ENCODE data around the gene MMP11. TPM values are rescaled to one million over a fixed set of nuclear protein-coding genes. Genes with fewer than 3 reads are reported as not detected.
A peak's percentile ranks its signal among the peaks of the same experiment; 100 is the strongest.

Gene MMP11
- total RNA-seq, 1 donor from 2014 or later = 28.8 TPM

GRCh38 chr22:23750714-23751440 lies 21.8 kb upstream of the MMP11 start, which contains the start of gene ZNF70:
Gene ZNF70, minus strand, starts transcription at chr22:23751112. Its CDS starts 5,972 bp downstream, at chr22:23745140.
- no peaks in the 10 kb centered on the region for H3K36me3 Mint-ChIP-seq (ENCODE audit: unreplicated experiment)
- no peak for TF ChIP-seq CTCF (IDR thresholded peaks at IDR 0.05; ENCODE audit: partially characterized antibody, unreplicated experiment)
- peak within 1 kb of the TSS; percentile 76 for H3K27ac Mint-ChIP-seq (ENCODE audit: unreplicated experiment)
- peaks cover 9% of the 10 kb centered on the region for H3K9me3 Mint-ChIP-seq (ENCODE audit: unreplicated experiment)
- peak; percentile 87 for DNase-seq
- H3K4me3 Mint-ChIP-seq (ENCODE audit: unreplicated experiment) = peak within 1 kb of the TSS; percentile 87
- H3K27me3 Mint-ChIP-seq (ENCODE audit: unreplicated experiment) = peaks cover 10% of the 10 kb centered on the region
- peaks cover 2% of the 10 kb centered on the region for H3K4me1 Mint-ChIP-seq (ENCODE audit: low read depth, unreplicated experiment)

DNA sequence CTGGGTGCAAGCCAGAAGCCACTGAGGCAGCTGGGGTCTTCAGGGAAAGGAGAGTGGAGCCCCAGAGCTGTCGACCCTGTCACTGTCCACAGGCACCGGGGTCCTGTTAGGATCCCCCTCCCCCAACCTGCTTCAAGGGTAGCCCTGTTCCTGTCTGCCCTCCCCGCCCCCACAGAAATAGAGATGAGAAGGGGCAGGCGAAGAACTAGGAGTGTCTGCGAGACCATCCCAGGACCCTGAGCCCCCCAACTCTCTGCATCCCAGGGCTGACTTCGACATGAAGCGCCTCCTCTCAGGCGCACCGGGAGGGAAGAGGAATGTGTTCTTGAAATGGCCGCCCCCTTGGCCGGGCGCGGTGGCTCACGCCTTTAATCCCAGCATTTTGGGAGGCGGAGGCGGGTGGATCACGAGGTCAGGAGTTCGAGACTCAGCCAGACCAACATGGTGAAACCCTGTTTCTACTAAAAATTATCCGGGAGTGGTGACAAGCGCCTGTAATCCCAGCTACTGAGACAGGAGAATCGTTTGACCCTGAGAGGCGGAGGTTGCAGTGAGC lies 21.1 kb upstream of the MMP11 start:
- H3K9me3 Mint-ChIP-seq (ENCODE audit: unreplicated experiment) = peaks cover 9% of the 10 kb centered on the region
- TF ChIP-seq CTCF (IDR thresholded peaks at IDR 0.05; ENCODE audit: partially characterized antibody, unreplicated experiment) = no peak
- no peaks in the 10 kb centered on the region for H3K36me3 Mint-ChIP-seq (ENCODE audit: unreplicated experiment)
- no peak for DNase-seq
- H3K4me1 Mint-ChIP-seq (ENCODE audit: low read depth, unreplicated experiment) = peaks cover 2% of the 10 kb centered on the region
- H3K27me3 Mint-ChIP-seq (ENCODE audit: unreplicated experiment) = peaks cover 11% of the 10 kb centered on the region
- peak overlapping the region; percentile 83 for H3K4me3 Mint-ChIP-seq (ENCODE audit: unreplicated experiment)
- H3K27ac Mint-ChIP-seq (ENCODE audit: unreplicated experiment) = peak overlapping the region; percentile 76

GRCh38 chr22:23752090-23752691 lies 20.5 kb upstream of the MMP11 start:
- peaks cover 9% of the 10 kb centered on the region for H3K9me3 Mint-ChIP-seq (ENCODE audit: unreplicated experiment)
- H3K27ac Mint-ChIP-seq (ENCODE audit: unreplicated experiment) = no peak overlapping the region
- no peaks in the 10 kb centered on the region for H3K36me3 Mint-ChIP-seq (ENCODE audit: unreplicated experiment)
- TF ChIP-seq CTCF (IDR thresholded peaks at IDR 0.05; ENCODE audit: partially characterized antibody, unreplicated experiment) = no peak
- no peak for DNase-seq
- peak overlapping the region; percentile 68 for H3K4me3 Mint-ChIP-seq (ENCODE audit: unreplicated experiment)
- H3K27me3 Mint-ChIP-seq (ENCODE audit: unreplicated experiment) = peaks cover 13% of the 10 kb centered on the region
- H3K4me1 Mint-ChIP-seq (ENCODE audit: low read depth, unreplicated experiment) = peaks cover 2% of the 10 kb centered on the region

DNA sequence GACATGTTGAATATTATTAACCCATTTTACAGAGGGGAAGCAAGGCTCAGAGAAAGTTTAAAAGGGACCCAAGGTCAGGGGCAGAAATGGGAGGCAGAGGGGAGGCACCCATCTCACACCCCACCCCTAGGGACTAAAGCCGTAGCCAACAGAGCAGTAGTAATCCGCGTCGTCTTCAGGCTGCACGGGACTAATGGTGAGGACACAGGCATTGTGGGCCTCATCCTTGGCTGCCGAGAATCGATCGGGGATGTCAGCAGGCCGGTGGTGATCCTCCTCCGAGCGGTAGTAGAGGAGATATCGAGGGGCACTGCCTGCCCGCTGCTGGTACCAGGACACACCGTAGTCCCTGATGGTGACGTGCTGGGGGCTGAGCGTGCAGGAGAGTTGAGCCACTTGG lies 19.9 kb upstream of the MMP11 start:
- Mint-ChIP-seq H3K27ac (ENCODE audit: unreplicated experiment) (no peak overlapping the region), H3K27me3 (ENCODE audit: unreplicated experiment) (peaks cover 13% of the 10 kb centered on the region), H3K4me3 (ENCODE audit: unreplicated experiment) (no peak overlapping the region), H3K9me3 (ENCODE audit: unreplicated experiment) (peaks cover 9% of the 10 kb centered on the region), H3K36me3 (ENCODE audit: unreplicated experiment) (no peaks in the 10 kb centered on the region), H3K4me1 (ENCODE audit: low read depth, unreplicated experiment) (peaks cover 2% of the 10 kb centered on the region)
- DNase-seq = no peak
- TF ChIP-seq CTCF (IDR thresholded peaks at IDR 0.05; ENCODE audit: partially characterized antibody, unreplicated experiment) = no peak

GRCh38 chr22:23753385-23753784 lies 19.3 kb upstream of the MMP11 start:
- peaks cover 9% of the 10 kb centered on the region for H3K9me3 Mint-ChIP-seq (ENCODE audit: unreplicated experiment)
- peaks cover 13% of the 10 kb centered on the region for H3K27me3 Mint-ChIP-seq (ENCODE audit: unreplicated experiment)
- peaks cover 2% of the 10 kb centered on the region for H3K4me1 Mint-ChIP-seq (ENCODE audit: low read depth, unreplicated experiment)
- H3K36me3 Mint-ChIP-seq (ENCODE audit: unreplicated experiment) = no peaks in the 10 kb centered on the region
- DNase-seq = no peak
- TF ChIP-seq CTCF (IDR thresholded peaks at IDR 0.05; ENCODE audit: partially characterized antibody, unreplicated experiment) = no peak
- H3K27ac Mint-ChIP-seq (ENCODE audit: unreplicated experiment) = no peak overlapping the region
- no peak overlapping the region for H3K4me3 Mint-ChIP-seq (ENCODE audit: unreplicated experiment)

All from glutamatergic neuron (in vitro differentiated cells).